HG02610 (cell line): Measurements from ENCODE around the gene DENND6B.

Experiments
- ATAC-seq: cut with Tn5 transposase; IDR thresholded peaks from one replicate; pipeline ENCODE4 v1.9.1; 2021; ENCODE audit warnings: mild to moderate bottlenecking, moderate library complexity; ENCODE audit not compliant: unreplicated experiment

DENND6B gene

DNA sequence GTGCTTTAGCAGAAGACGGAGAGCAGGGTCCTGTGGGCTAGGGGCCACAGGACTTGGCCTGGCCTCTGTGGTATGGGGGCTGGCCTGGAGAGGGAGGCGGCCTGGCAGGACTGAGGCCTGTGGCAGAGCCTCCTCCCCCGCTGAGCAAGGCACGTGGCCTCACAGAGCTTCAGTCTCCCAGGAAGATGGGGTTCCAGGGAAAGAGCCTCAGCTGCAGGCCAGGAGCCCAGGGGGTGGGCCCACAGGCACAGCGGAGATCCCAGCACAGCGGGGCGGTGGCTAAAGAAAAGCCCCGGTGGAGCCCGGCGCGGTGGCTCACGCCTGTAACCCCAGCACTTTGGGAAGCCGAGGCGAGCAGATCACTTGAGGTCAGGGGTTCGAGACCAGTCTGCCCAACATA, 67.5 kb downstream of the DENND6B start:
- ATAC-seq: no peak
